Gastrocnemius medialis (tissue), 4 donors: ENCODE measurements around the gene ZNF283. TPM values are rescaled to one million over a fixed set of nuclear protein-coding genes. Genes with fewer than 3 reads are reported as not detected.
A peak's percentile ranks its signal among the peaks of the same experiment; 100 is the strongest.

Experiments
- ATAC-seq, 2 donors: fragments of 150-250 bp; one replicate each; pipeline ENCODE4 v1.9.1; 2016
- DNase-seq, 2 donors: peaks; one replicate each; pipeline ENCODE4 v3.0.0-alpha.2; 2019
- H3K27ac ChIP-seq, 4 donors: fragments of 200-600 bp; sonication (generic); 1 replicate in 1 of 4; 2 replicates in 3 of 4; pipeline ENCODE4 v1.5.1; 2016 to 2018; ENCODE audit warnings: mild to moderate bottlenecking in 2 of 4, moderate library complexity in 1 of 4
- H3K27me3 ChIP-seq, 3 donors: fragments of 200-600 bp; sonication (generic) in 2 of 3; 1 replicate in 1 of 3; 2 replicates in 2 of 3; pipeline versions ENCODE4 v1.5.1 to v1.6.0; 2016 to 2019; ENCODE audit warnings: mild to moderate bottlenecking in 1 of 3, moderate library complexity in 1 of 3
- H3K36me3 ChIP-seq, 2 donors: fragments of 200-600 bp; sonication (generic) in 1 of 2; one replicate each; pipeline ENCODE4 v1.5.1; 2017 to 2018
- H3K4me1 ChIP-seq, 2 donors: fragments of 200-600 bp; sonication (generic) in 1 of 2; one replicate each; pipeline ENCODE4 v1.5.1; 2016 to 2017; ENCODE audit warnings: mild to moderate bottlenecking in 2 of 2
- H3K4me3 ChIP-seq, 4 donors: fragments of 200-600 bp; sonication (generic) in 3 of 4; 1 replicate in 1 of 4; 2 replicates in 3 of 4; pipeline ENCODE4 v1.5.1; 2016 to 2019; ENCODE audit warnings: mild to moderate bottlenecking in 2 of 4
- H3K9me3 ChIP-seq, 3 donors: fragments of 200-600 bp; sonication (generic) in 2 of 3; 1 replicate in 1 of 3; 2 replicates in 2 of 3; pipeline ENCODE4 v1.5.1; 2016 to 2019
- POLR2A ChIP-seq, 2 donors: fragments of 450-650 bp; IDR thresholded peaks; one replicate each; pipeline ENCODE4 v1.6.1; 2017; ENCODE audit warnings: antibody characterized with exemption in 2 of 2, mild to moderate bottlenecking in 2 of 2, moderate library complexity in 2 of 2
- in situ Hi-C, 4 donors: fragments of 200-750 bp; cut with MboI; loops; one replicate each; pipeline versions ENCODE4 v1.15.0 to v1.8.0; 2017; ENCODE audit warnings: low sequenced_read_pairs in 4 of 4
- intact Hi-C: fragments of 100-400 bp; cut with DNase I; formaldehyde crosslinking; loops from one replicate; pipeline ENCODE4 v1.15.1; 2023; ENCODE audit warnings: low total_unique reads
- total RNA-seq, 4 donors: library from RNA; depleted of rRNA; stranded (reverse); fragments of >200 nt; gene quantifications; one replicate each; pipeline versions ENCODE4 v1.1.0 to v1.2.3, GENCODE V29; 2016
- TF ChIP-seq, protein P1 (sequence below), 5 experiments: fragments of 450-650 bp in 3 of 5; fragments of 200-600 bp in 2 of 5; sonication (generic) in 2 of 5; IDR thresholded peaks in 4 of 5; conservative IDR thresholded peaks in 1 of 5; 1 replicate in 4 of 5; 2 replicates in 1 of 5; pipeline ENCODE4 v1.5.1; 2016 to 2019; ENCODE audit warnings: antibody characterized with exemption in 5 of 5, mild to moderate bottlenecking in 3 of 5, moderate library complexity in 3 of 5

ZNF283 gene
- total RNA-seq, 4 donors from 2014 or later = 1.4 to 7.3 (median 2.1) TPM

- Histone ChIP-seq H3K36me3 (no peaks in the 10 kb centered on the region), H3K4me3 (no peak overlapping the region), H3K9me3 (no peaks in the 10 kb centered on the region), H3K4me1 (no peaks in the 10 kb centered on the region), H3K27me3 (no peaks in the 10 kb centered on the region), H3K27ac (no peak overlapping the region)
- intact Hi-C loops = no loop called here
- no peak for TF ChIP-seq POLR2A (IDR thresholded peaks at IDR 0.05)
- TF ChIP-seq, protein P1, sequence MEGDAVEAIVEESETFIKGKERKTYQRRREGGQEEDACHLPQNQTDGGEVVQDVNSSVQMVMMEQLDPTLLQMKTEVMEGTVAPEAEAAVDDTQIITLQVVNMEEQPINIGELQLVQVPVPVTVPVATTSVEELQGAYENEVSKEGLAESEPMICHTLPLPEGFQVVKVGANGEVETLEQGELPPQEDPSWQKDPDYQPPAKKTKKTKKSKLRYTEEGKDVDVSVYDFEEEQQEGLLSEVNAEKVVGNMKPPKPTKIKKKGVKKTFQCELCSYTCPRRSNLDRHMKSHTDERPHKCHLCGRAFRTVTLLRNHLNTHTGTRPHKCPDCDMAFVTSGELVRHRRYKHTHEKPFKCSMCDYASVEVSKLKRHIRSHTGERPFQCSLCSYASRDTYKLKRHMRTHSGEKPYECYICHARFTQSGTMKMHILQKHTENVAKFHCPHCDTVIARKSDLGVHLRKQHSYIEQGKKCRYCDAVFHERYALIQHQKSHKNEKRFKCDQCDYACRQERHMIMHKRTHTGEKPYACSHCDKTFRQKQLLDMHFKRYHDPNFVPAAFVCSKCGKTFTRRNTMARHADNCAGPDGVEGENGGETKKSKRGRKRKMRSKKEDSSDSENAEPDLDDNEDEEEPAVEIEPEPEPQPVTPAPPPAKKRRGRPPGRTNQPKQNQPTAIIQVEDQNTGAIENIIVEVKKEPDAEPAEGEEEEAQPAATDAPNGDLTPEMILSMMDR (IDR thresholded peaks at IDR 0.05 in 4 of 5, conservative IDR thresholded peaks at IDR 0.05 in 1 of 5) = no peak
- no peak for DNase-seq
- ATAC-seq = no peak
- in situ Hi-C loops = no loop called here
Measured at GRCh38 chr19:43806848-43807247, 20.3 kb upstream of the ZNF283 start.

- Histone ChIP-seq H3K4me3 (no peak overlapping the region), H3K4me1 (no peaks in the 10 kb centered on the region), H3K27ac (no peak overlapping the region), H3K36me3 (no peaks in the 10 kb centered on the region), H3K27me3 (no peaks in the 10 kb centered on the region), H3K9me3 (no peaks in the 10 kb centered on the region)
- in situ Hi-C loops (no loop called here), intact Hi-C loops (no loop called here)
- TF ChIP-seq, protein P1 (IDR thresholded peaks at IDR 0.05 in 4 of 5, conservative IDR thresholded peaks at IDR 0.05 in 1 of 5) = no peak
- no peak for TF ChIP-seq POLR2A (IDR thresholded peaks at IDR 0.05)
- ATAC-seq = no peak
- no peak for DNase-seq
Measured at GRCh38 chr19:43807651-43808050, 19.5 kb upstream of the ZNF283 start.

- H3K9me3 ChIP-seq = no peaks in the 10 kb centered on the region
- H3K4me3 ChIP-seq = no peak overlapping the region
- no peaks in the 10 kb centered on the region for H3K4me1 ChIP-seq
- no peak for ATAC-seq
- TF ChIP-seq POLR2A (IDR thresholded peaks at IDR 0.05) = no peak
- TF ChIP-seq, protein P1 (IDR thresholded peaks at IDR 0.05 in 4 of 5, conservative IDR thresholded peaks at IDR 0.05 in 1 of 5) = peak in 3 of 5 experiments; percentile 24 to 53 (median 34)
- H3K36me3 ChIP-seq = no peaks in the 10 kb centered on the region
- H3K27me3 ChIP-seq = peaks cover 0 to 3% (median 0%) of the 10 kb centered on the region in 3 donors
- in situ Hi-C loops (no loop called here), intact Hi-C loops (loop anchor here (1.0 kb wide), 1 partner anchor 65 kb away; no protein-coding TSS in a partner anchor)
- no peak overlapping the region for H3K27ac ChIP-seq
- DNase-seq = no peak
Measured at GRCh38 chr19:43809762-43810696, 17.1 kb upstream of the ZNF283 start.

GRCh38 chr19:43811837-43812236 is 15.3 kb upstream of the ZNF283 start:
- TF ChIP-seq, protein P1 (IDR thresholded peaks at IDR 0.05 in 4 of 5, conservative IDR thresholded peaks at IDR 0.05 in 1 of 5) = no peak
- TF ChIP-seq POLR2A (IDR thresholded peaks at IDR 0.05) = no peak
- intact Hi-C loops = no loop called here
- no peak overlapping the region for H3K27ac ChIP-seq

More at GRCh38 chr19:43811837-43812236, 15.3 kb upstream of the ZNF283 start:
- no peak for DNase-seq
- Histone ChIP-seq H3K4me1 (no peaks in the 10 kb centered on the region), H3K27me3 (peaks cover 0 to 3% (median 0%) of the 10 kb centered on the region in 3 donors), H3K36me3 (no peaks in the 10 kb centered on the region), H3K9me3 (no peaks in the 10 kb centered on the region), H3K4me3 (no peak overlapping the region)
- no peak for ATAC-seq
- in situ Hi-C loops = no loop called here
